GM12878 (cell line): Measurements from ENCODE around the gene TMEM41B.

Experiments used
- BRCA1 ChIP-seq: IDR thresholded peaks from 2 replicates; pipeline ENCODE4 v1.6.1; 2011; ENCODE audit warnings: low read depth, low read length, improper control_type of control experiment
- NBN ChIP-seq: fragments of 450-650 bp; IDR thresholded peaks from 2 replicates; pipeline ENCODE4 v1.6.1; 2016
- YY1 ChIP-seq: IDR thresholded peaks from 2 replicates; pipeline ENCODE4 v1.6.1; 2011; ENCODE audit warnings: low read depth, mild to moderate bottlenecking, low read length
- ZNF274 ChIP-seq: IDR thresholded peaks from one replicate; pipeline ENCODE4 v1.8.0; 2011; ENCODE audit not compliant: insufficient read length, insufficient read depth
- TF ChIP-seq, protein P1 (sequence below), 3 experiments: IDR thresholded peaks in 2 of 3; conservative IDR thresholded peaks in 1 of 3; 2 replicates each; pipeline ENCODE4 v1.5.1; 2011; ENCODE audit warnings: low read depth in 3 of 3, low read length in 3 of 3, mild to moderate bottlenecking in 3 of 3, control low read depth in 2 of 3, moderate library complexity in 2 of 3, inconsistent platforms in 1 of 3, mixed read lengths in 1 of 3; ENCODE audit not compliant: control insufficient read depth in 2 of 3, insufficient read depth in 1 of 3; ENCODE audit errors: extremely low read depth in 1 of 3

DNA sequence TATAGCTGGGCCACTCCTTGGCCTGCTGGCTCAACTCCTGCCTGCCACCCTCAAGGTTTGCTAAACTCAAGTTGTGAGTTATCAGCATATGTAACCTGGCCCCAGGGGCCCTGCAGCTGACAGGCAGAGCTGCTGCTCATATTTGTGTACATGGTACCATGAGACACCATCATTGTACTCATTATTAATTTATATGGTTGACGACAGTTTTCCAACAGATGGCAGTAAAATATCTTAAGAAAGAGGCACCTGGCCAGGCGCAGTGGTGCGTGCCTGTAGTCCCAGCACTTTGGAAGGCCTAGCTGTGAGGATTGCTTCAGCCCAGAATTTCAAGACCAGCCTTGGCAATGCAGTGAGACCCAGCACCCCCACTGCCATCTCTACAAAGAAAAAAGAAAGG, 37.8 kb downstream of the TMEM41B start:
- TF ChIP-seq, protein P1, sequence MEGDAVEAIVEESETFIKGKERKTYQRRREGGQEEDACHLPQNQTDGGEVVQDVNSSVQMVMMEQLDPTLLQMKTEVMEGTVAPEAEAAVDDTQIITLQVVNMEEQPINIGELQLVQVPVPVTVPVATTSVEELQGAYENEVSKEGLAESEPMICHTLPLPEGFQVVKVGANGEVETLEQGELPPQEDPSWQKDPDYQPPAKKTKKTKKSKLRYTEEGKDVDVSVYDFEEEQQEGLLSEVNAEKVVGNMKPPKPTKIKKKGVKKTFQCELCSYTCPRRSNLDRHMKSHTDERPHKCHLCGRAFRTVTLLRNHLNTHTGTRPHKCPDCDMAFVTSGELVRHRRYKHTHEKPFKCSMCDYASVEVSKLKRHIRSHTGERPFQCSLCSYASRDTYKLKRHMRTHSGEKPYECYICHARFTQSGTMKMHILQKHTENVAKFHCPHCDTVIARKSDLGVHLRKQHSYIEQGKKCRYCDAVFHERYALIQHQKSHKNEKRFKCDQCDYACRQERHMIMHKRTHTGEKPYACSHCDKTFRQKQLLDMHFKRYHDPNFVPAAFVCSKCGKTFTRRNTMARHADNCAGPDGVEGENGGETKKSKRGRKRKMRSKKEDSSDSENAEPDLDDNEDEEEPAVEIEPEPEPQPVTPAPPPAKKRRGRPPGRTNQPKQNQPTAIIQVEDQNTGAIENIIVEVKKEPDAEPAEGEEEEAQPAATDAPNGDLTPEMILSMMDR (IDR thresholded peaks at IDR 0.05 in 2 of 3, conservative IDR thresholded peaks at IDR 0.05 in 1 of 3; ENCODE audit: control insufficient read depth in 2 of 3, extremely low read depth in 1 of 3, insufficient read depth in 1 of 3, low read depth in 3 of 3, low read length in 3 of 3), result peak in 1 of 3 experiments; percentile 22; a peak in 1 of 6 replicates
- no peak for TF ChIP-seq ZNF274
- no peak for TF ChIP-seq YY1
- no peak for TF ChIP-seq NBN
- no peak for TF ChIP-seq BRCA1
